Osteoblast (primary cell): ENCODE results near the gene ZNF554. TPM values are rescaled to one million over a fixed set of nuclear protein-coding genes. Genes with fewer than 3 reads are reported as not detected.
"Not testable (repeated sequence)": the region's sequence is repeated elsewhere in the genome, so short reads cannot be mapped to it uniquely, and the experiment has no call there.

ENCODE experiments used
- DNase-seq: peaks from one replicate; pipeline ENCODE4 v3.0.0; 2011; ENCODE audit warnings: low spot score, mixed read lengths; ENCODE audit not compliant: insufficient read length; ENCODE audit errors: missing footprints
- H2AFZ ChIP-seq: 2 replicates; pipeline ENCODE4 v1.6.0; 2011; ENCODE audit warnings: mild to moderate bottlenecking, low read length
- H3K27ac ChIP-seq: 2 replicates; pipeline ENCODE4 v1.5.1; 2011; ENCODE audit warnings: mild to moderate bottlenecking, low read depth, low read length, moderate library complexity
- H3K27me3 ChIP-seq: 2 replicates; pipeline ENCODE4 v1.6.0; 2012; ENCODE audit warnings: mild to moderate bottlenecking, control low read depth, inconsistent platforms, low read length, moderate library complexity; ENCODE audit not compliant: insufficient read depth
- H3K36me3 ChIP-seq: 2 replicates; pipeline ENCODE4 v1.5.1; 2011; ENCODE audit warnings: mild to moderate bottlenecking, low read length, control low read depth, moderate library complexity; ENCODE audit not compliant: insufficient read depth
- H3K4me1 ChIP-seq: 2 replicates; pipeline ENCODE4 v1.5.1; 2011; ENCODE audit warnings: mild to moderate bottlenecking, low read length, control low read depth, moderate library complexity; ENCODE audit not compliant: insufficient read depth
- H3K4me2 ChIP-seq: 2 replicates; pipeline ENCODE4 v1.6.0; 2011; ENCODE audit warnings: mild to moderate bottlenecking, low read length; ENCODE audit not compliant: insufficient read depth
- H3K4me3 ChIP-seq: fragments of 200-600 bp; sonication (generic); 3 replicates; pipeline ENCODE4 v1.5.1; 2012; ENCODE audit warnings: mild to moderate bottlenecking, low read length, inconsistent platforms; ENCODE audit not compliant: insufficient read depth
- H3K79me2 ChIP-seq: 2 replicates; pipeline ENCODE4 v1.6.0; 2012; ENCODE audit warnings: mild to moderate bottlenecking, low read length, control low read depth, inconsistent platforms; ENCODE audit not compliant: insufficient read depth
- H3K9me3 ChIP-seq: 2 replicates; pipeline ENCODE4 v1.5.1; 2011; ENCODE audit warnings: low read depth, low read length, control low read depth
- H4K20me1 ChIP-seq: 2 replicates; pipeline ENCODE4 v1.6.0; 2012; ENCODE audit warnings: mild to moderate bottlenecking, low read length, control low read depth; ENCODE audit not compliant: insufficient read depth
- total RNA-seq: library from RNA; depleted of rRNA; stranded (reverse); fragments of >200 nt; gene quantifications from 2 replicates; pipeline ENCODE4 v1.2.3, GENCODE V29; 2012
- TF ChIP-seq, protein P1 (sequence below): IDR thresholded peaks from 2 replicates; pipeline ENCODE4 v1.5.1; 2011; ENCODE audit warnings: mild to moderate bottlenecking, low read depth, low read length, moderate library complexity; ENCODE audit errors: extremely low read depth

ZNF554 gene
- total RNA-seq, 1 donor = 5.8 TPM

DNA sequence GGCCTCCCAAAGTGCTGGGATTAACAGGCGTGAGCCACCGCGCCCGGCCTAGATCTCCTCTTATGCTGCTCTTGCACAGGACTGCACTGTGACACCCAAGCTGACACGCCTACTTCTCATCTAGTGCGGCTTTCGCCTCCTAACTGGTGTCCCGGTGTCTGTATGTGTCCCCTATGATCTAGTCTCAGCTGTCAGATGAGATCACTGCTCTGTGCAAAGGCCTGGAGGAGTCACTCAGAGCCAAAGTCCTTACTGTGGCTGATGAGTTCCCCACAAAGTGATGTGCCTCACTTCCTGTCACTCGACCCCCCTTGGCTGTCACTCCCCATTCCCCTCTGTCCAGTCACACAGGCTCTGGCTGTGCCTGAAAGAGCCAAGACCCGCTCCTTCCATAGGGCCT is 50.0 kb downstream of the ZNF554 start:
- peak; percentile 48 for DNase-seq
- Histone ChIP-seq H3K4me1 (no peaks in the 10 kb centered on the region), H4K20me1 (no peaks in the 10 kb centered on the region), H3K9me3 (no peaks in the 10 kb centered on the region), H3K27ac (no peak overlapping the region), H3K4me2 (no peak overlapping the region), H3K36me3 (no peaks in the 10 kb centered on the region), H3K27me3 (no peaks in the 10 kb centered on the region), H3K4me3 (no peak overlapping the region), H2AFZ (no peak overlapping the region), H3K79me2 (no peaks in the 10 kb centered on the region)
- TF ChIP-seq, protein P1, sequence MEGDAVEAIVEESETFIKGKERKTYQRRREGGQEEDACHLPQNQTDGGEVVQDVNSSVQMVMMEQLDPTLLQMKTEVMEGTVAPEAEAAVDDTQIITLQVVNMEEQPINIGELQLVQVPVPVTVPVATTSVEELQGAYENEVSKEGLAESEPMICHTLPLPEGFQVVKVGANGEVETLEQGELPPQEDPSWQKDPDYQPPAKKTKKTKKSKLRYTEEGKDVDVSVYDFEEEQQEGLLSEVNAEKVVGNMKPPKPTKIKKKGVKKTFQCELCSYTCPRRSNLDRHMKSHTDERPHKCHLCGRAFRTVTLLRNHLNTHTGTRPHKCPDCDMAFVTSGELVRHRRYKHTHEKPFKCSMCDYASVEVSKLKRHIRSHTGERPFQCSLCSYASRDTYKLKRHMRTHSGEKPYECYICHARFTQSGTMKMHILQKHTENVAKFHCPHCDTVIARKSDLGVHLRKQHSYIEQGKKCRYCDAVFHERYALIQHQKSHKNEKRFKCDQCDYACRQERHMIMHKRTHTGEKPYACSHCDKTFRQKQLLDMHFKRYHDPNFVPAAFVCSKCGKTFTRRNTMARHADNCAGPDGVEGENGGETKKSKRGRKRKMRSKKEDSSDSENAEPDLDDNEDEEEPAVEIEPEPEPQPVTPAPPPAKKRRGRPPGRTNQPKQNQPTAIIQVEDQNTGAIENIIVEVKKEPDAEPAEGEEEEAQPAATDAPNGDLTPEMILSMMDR = no peak

DNA sequence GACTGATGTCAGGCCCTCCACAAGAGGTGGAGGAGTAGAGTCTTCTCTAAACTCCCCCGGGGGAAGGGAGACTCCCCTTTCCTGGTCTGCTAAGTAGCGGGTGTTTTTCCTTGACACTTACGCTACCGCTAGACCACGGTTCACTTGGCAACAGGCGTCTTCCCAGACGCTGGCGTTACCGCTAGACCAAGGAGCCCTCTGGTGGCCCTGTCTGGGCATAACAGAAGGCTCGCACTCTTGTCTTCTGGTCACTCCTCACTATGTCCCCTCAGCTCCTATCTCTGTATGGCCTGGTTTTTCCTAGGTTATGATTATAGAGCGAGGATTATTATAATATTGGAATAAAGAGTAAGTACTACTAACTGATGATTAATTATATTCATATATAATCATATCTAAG is 52.5 kb downstream of the ZNF554 start:
- H3K36me3 ChIP-seq, H3K4me3 ChIP-seq, DNase-seq, H3K4me2 ChIP-seq, H3K4me1 ChIP-seq, H2AFZ ChIP-seq, H3K79me2 ChIP-seq, H3K27me3 ChIP-seq, H3K27ac ChIP-seq, H4K20me1 ChIP-seq, H3K9me3 ChIP-seq: not testable (repeated sequence)
- TF ChIP-seq, protein P1 = peak; percentile 21

DNA sequence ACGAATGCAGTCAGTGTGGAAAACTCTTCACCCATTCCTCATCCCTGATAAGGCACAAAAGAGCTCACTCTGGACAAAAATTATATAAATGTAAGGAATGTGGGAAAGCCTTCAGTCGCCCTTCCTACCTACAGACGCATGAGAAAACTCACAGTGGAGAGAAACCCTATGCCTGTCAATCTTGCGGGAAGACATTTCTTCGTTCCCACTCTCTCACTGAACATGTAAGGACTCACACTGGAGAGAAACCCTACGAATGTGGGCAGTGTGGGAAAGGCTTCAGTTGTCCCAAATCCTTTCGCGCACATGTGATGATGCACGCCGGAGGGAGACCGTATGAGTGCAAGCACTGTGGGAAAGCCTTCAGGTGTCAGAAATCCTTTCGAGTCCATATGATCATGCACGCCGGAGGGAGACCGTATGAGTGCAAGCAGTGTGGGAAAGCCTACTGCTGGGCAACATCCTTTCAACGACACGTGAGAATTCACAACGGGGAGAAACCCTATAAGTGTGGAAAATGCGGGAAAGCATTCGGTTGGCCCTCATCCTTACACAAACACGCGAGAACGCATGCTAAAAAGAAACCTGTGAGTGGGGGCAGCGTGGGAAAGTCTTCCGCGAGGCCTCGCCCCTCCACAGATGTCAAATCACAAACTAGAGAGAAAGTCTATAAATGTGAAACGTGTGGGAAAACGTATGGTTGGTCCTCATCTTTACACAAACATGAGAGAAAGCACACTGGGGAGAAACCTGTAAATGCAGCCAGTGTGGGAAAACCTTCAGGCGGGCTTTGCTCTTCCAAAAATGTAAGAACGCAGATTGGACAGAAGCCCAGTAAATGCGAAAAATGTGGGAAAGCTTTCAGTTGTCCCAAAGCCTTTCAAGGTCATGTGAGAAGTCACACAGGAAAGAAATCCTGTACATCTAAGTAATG is 58.0 kb downstream of the ZNF554 start:
- H2AFZ ChIP-seq = no peak overlapping the region
- no peaks in the 10 kb centered on the region for H3K36me3 ChIP-seq
- H3K4me1 ChIP-seq = no peaks in the 10 kb centered on the region
- no peak overlapping the region for H3K27ac ChIP-seq
- peaks cover 11% of the 10 kb centered on the region for H3K9me3 ChIP-seq
- no peak for DNase-seq
- no peaks in the 10 kb centered on the region for H4K20me1 ChIP-seq
- H3K4me2 ChIP-seq = no peak overlapping the region
- H3K4me3 ChIP-seq = no peak overlapping the region
- H3K79me2 ChIP-seq = no peaks in the 10 kb centered on the region
- TF ChIP-seq, protein P1 = no peak
- H3K27me3 ChIP-seq = no peaks in the 10 kb centered on the region

DNA sequence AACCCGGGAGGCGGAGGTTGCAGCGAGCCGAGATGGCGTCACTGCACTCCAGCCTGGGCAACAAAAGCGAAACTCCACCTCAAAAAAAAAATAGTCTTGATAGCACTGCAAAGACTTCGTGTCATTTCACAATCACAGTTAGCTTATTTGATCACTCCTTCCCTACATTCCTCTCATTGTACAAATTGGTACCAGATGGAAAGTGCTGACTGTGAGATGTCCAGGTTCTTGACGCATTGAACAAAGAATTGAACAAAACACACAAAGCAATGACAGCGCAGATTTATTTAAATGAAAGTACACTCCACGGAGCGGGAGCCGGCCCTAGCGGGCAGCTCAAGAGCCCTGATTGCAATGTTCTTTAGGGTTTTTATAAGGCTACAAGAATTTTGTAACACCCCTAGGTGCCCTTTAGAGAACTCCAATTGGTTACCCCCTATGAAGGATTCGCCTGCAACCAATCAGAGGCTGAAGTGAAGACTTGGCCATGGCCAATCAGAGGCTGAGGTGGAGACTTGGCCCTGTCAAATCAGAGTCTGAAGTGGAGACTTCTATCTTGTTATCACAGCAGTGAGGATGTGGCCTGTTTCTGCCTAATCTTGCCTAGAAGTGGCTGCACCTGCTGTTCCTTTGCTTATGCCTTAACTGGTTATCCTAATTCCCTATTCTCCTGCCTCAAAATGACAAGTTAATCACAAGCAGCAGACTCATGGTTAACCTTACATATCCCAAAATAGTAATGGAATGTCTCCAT is 64.2 kb downstream of the ZNF554 start:
- Histone ChIP-seq H3K27me3 (no peaks in the 10 kb centered on the region), H3K4me3 (no peak overlapping the region), H3K36me3 (no peaks in the 10 kb centered on the region), H2AFZ (no peak overlapping the region), H4K20me1 (no peaks in the 10 kb centered on the region), H3K4me1 (no peaks in the 10 kb centered on the region), H3K4me2 (no peak overlapping the region), H3K9me3 (no peaks in the 10 kb centered on the region), H3K27ac (no peak overlapping the region), H3K79me2 (no peaks in the 10 kb centered on the region)
- peak; percentile 44 for DNase-seq
- TF ChIP-seq, protein P1 = no peak
